Peyer's patch (tissue), 4 donors: Measurements from ENCODE around the gene TFPT. TPM values are rescaled to one million over a fixed set of nuclear protein-coding genes. Genes with fewer than 3 reads are reported as not detected.

ENCODE experiments used
- DNase-seq, 3 donors: peaks; one replicate each; pipeline ENCODE4 v3.0.0-alpha.2; 2017 to 2019
- H3K27ac ChIP-seq, 4 donors: fragments of 200-600 bp; sonication (generic); one replicate each; pipeline ENCODE4 v1.5.1; 2016 to 2019
- H3K27me3 ChIP-seq, 2 donors: fragments of 200-600 bp; sonication (generic); one replicate each; pipeline ENCODE4 v1.5.1; 2019
- H3K36me3 ChIP-seq, 3 donors: fragments of 200-600 bp; sonication (generic); one replicate each; pipeline ENCODE4 v1.5.1; 2016 to 2019
- H3K4me1 ChIP-seq, 4 donors: fragments of 200-600 bp; sonication (generic); one replicate each; pipeline ENCODE4 v1.5.1; 2016 to 2019
- H3K4me3 ChIP-seq, 4 donors: fragments of 200-600 bp; sonication (generic); 1 replicate in 3 of 4; 2 replicates in 1 of 4; pipeline ENCODE4 v1.5.1; 2016 to 2019; ENCODE audit warnings: mild to moderate bottlenecking in 1 of 4
- H3K9me3 ChIP-seq, 4 donors: fragments of 200-600 bp; sonication (generic); one replicate each; pipeline ENCODE4 v1.5.1; 2016 to 2019; ENCODE audit warnings: mild to moderate bottlenecking in 1 of 4
- POLR2A ChIP-seq, 2 donors: fragments of 450-650 bp; IDR thresholded peaks; one replicate each; pipeline ENCODE4 v1.5.1; 2017; ENCODE audit warnings: antibody characterized with exemption in 2 of 2, mild to moderate bottlenecking in 2 of 2, moderate library complexity in 2 of 2
- total RNA-seq, 4 donors: library from RNA; depleted of rRNA; stranded (reverse); fragments of >200 nt; gene quantifications; one replicate each; pipeline ENCODE4 v1.1.0, GENCODE V29; 2016
- TF ChIP-seq, protein P1 (sequence below), 6 experiments: fragments of 450-650 bp in 4 of 6; fragments of 200-600 bp in 2 of 6; sonication (generic) in 1 of 6; IDR thresholded peaks; one replicate each; pipeline ENCODE4 v1.5.1; 2017 to 2019; ENCODE audit warnings: antibody characterized with exemption in 6 of 6, mild to moderate bottlenecking in 3 of 6, moderate library complexity in 1 of 6

The TFPT gene
- total RNA-seq, 4 donors from 2014 or later: 9.3 to 15.7 (median 10.6) TPM

DNA sequence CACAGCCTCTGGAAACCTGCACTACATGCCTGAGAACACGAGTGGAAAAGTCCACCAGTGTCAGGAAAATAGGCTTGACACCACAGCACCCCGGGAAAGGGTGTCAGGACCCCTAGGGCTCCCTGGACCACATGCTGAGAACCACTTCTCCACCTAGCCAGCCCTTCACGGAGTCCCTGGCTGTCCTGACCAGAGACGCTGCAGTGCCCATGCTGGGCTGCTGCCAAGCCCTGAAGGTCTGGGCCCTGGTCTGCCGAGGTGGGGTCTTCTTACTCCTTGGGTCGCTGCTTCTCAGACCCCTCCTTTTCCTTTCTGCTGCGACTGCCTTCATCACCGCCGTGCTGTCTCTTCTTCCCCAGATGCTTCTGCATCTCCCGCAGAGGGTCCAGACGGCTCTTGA, 41.0 kb upstream of the TFPT start:
- Histone ChIP-seq H3K4me3 (no peak overlapping the region), H3K4me1 (peaks cover 0 to 26% (median 12%) of the 10 kb centered on the region in 4 donors), H3K36me3 (peaks cover 0 to 67% (median 0%) of the 10 kb centered on the region in 3 donors), H3K9me3 (no peaks in the 10 kb centered on the region), H3K27ac (no peak overlapping the region), H3K27me3 (no peaks in the 10 kb centered on the region)
- DNase-seq: no peak
- no peak for TF ChIP-seq POLR2A (IDR thresholded peaks at IDR 0.05)
- TF ChIP-seq, protein P1, sequence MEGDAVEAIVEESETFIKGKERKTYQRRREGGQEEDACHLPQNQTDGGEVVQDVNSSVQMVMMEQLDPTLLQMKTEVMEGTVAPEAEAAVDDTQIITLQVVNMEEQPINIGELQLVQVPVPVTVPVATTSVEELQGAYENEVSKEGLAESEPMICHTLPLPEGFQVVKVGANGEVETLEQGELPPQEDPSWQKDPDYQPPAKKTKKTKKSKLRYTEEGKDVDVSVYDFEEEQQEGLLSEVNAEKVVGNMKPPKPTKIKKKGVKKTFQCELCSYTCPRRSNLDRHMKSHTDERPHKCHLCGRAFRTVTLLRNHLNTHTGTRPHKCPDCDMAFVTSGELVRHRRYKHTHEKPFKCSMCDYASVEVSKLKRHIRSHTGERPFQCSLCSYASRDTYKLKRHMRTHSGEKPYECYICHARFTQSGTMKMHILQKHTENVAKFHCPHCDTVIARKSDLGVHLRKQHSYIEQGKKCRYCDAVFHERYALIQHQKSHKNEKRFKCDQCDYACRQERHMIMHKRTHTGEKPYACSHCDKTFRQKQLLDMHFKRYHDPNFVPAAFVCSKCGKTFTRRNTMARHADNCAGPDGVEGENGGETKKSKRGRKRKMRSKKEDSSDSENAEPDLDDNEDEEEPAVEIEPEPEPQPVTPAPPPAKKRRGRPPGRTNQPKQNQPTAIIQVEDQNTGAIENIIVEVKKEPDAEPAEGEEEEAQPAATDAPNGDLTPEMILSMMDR (IDR thresholded peaks at IDR 0.05): no peak

DNA sequence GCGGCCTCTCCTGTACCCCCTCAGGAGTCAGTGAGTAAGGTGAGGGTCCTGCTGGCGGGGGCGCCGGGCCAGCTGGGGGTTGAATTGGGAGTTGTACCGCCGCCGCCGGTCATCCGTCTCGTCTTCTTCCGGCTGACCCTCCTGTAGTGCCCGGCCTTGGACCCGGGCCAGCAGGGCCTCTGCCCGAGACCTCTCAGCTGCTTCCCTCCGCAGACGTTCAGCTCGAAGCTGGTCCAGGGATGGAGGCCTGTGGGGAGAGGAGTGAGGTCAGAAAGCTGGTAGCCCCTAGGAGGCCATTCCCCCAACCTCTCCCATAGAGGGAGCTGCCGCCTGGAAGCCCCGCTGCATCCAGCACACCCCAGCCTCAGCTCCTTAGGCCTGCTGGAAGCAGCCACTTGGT, 40.2 kb upstream of the TFPT start:
- no peak overlapping the region for H3K27ac ChIP-seq
- H3K4me3 ChIP-seq: no peak overlapping the region
- peaks cover 0 to 75% (median 0%) of the 10 kb centered on the region in 3 donors for H3K36me3 ChIP-seq
- H3K9me3 ChIP-seq: no peaks in the 10 kb centered on the region
- TF ChIP-seq POLR2A (IDR thresholded peaks at IDR 0.05): no peak
- TF ChIP-seq, protein P1 (IDR thresholded peaks at IDR 0.05): no peak
- DNase-seq: no peak
- no peaks in the 10 kb centered on the region for H3K27me3 ChIP-seq
- H3K4me1 ChIP-seq: peaks cover 0 to 18% (median 11%) of the 10 kb centered on the region in 4 donors

DNA sequence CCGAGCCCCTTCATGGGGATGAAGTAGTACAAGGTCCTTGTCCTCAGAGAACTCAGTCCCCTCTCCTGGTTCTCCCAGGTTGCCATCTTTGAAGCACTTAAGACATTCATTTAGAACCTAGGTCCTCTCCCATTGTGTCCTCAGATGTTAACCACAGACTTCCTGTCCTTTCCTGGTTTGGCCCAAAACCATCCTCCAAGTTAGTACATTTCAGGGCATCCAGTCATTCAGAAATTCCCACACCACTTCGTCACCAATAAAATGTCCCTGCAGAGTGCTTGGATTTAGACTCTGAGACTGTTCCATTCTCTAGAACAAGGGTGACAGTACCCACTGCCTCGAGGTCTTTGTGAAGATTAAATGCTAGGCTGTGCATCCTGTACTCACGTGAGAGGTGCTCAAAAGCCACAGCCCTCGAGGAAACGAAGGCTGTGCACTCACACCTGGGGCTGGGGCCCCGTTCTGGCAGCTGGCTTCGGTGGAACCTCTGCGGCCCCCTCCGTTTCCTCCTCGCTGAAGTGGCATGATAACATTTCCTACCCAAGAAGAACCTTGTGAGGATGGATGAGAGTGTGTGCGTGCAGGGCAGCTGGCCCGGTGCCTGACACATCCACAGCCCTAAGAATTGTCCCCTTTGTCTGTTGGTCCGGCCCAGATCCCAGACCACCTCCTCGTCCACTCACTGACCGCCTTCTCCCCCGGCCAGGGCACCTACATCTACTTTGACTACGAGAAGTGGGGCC, 39.3 kb upstream of the TFPT start:
- TF ChIP-seq, protein P1 (IDR thresholded peaks at IDR 0.05): no peak
- no peak for TF ChIP-seq POLR2A (IDR thresholded peaks at IDR 0.05)
- H3K36me3 ChIP-seq: peaks cover 0 to 84% (median 0%) of the 10 kb centered on the region in 3 donors

DNA sequence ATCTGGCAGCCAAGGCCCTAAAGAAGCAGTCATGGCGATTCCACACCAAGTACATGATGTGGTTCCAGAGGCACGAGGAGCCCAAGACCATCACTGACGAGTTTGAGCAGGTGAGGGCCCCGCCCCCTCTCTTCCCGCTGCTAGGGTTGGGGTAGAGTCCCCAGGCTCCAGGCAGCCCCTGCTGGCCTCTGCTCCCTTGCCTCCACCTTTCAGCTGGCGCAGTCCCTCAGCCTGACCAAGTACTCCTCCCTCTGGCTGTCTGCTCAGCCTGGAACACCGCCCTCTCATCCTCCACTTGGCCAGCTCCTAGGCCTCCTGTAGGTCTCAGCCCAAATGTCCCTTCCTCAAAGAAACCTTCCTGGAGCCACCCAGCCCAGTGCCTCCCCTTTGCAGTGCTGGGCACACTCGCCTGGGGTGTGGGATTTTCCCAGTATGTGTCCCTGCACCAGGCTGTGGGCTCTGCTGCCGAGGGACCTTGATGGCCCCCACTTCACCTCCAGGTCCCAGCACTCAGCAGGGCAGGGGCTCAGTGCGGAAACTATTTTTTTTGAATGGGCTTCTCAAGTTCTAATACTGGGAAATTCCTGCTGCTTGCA, 38.4 kb upstream of the TFPT start:
- peaks cover 0 to 9% (median 6%) of the 10 kb centered on the region in 4 donors for H3K4me1 ChIP-seq
- TF ChIP-seq, protein P1 (IDR thresholded peaks at IDR 0.05): no peak
- TF ChIP-seq POLR2A (IDR thresholded peaks at IDR 0.05): no peak
- no peak for DNase-seq
- no peak overlapping the region for H3K27ac ChIP-seq
- no peak overlapping the region for H3K4me3 ChIP-seq
- H3K36me3 ChIP-seq: peaks cover 0 to 93% (median 0%) of the 10 kb centered on the region in 3 donors
- no peaks in the 10 kb centered on the region for H3K27me3 ChIP-seq
- H3K9me3 ChIP-seq: no peaks in the 10 kb centered on the region

More for the DNA sequence above, 39.3 kb upstream of the TFPT start:
- Histone ChIP-seq H3K4me3 (no peak overlapping the region), H3K4me1 (peaks cover 0 to 12% (median 8%) of the 10 kb centered on the region in 4 donors), H3K27ac (no peak overlapping the region), H3K27me3 (no peaks in the 10 kb centered on the region), H3K9me3 (no peaks in the 10 kb centered on the region)
- DNase-seq: no peak

GRCh38 chr19:54152878-54153524, 37.5 kb upstream of the TFPT start:
- Histone ChIP-seq H3K36me3 (peaks cover 0 to 100% (median 0%) of the 10 kb centered on the region in 3 donors), H3K27me3 (no peaks in the 10 kb centered on the region), H3K4me3 (no peak overlapping the region), H3K27ac (no peak overlapping the region), H3K9me3 (no peaks in the 10 kb centered on the region), H3K4me1 (peaks cover 0 to 1% (median 0%) of the 10 kb centered on the region in 4 donors)
- no peak for DNase-seq
- no peak for TF ChIP-seq POLR2A (IDR thresholded peaks at IDR 0.05)
- TF ChIP-seq, protein P1 (IDR thresholded peaks at IDR 0.05): no peak
